GM10847 (cell line): ENCODE measurements around the gene SNTG2.

ENCODE experiments used
- POLR2A ChIP-seq: IDR thresholded peaks from 2 replicates; pipeline ENCODE4 v1.6.1; 2011; ENCODE audit not compliant: insufficient read length; ENCODE audit errors: extremely low read depth

The SNTG2 gene

DNA sequence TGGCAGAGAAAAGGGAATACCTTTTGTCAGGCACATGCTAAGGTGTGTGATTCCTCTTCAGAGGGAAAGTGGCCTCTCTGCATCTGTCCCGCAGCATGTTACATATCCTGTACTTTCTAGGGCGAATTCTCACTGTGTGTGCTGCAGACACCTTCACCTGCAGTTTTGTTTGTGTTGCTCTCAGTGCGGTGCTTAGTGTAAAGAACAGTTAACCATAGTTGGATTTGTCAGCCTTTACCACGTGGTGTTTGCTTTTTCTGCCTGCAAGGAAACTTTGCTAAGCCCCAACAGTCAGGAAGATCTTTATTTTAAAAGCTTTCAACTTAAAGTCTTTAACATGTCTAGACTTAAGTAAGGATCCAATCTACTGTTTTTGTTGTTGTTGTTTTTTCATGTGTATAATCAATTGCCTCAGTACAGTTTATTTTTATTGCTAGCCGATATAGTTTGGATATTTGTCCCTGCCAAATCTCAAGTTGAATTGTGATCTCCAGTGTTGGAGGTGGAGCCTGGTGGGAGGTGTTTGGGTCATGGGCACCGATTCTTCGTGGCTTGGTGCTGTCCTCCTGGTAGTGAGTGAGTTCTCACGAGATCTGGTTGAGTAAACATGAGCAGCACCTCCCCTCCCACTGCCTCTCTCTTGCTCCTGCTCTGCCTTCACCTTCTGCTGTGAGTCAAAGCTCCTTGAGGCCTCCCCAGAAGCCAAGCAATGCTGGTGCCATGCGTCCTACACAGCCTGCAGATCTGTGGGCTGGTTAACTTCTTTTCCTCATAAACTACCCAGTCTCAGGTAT is 90.6 kb downstream of the SNTG2 start:
- no peak for TF ChIP-seq POLR2A

DNA sequence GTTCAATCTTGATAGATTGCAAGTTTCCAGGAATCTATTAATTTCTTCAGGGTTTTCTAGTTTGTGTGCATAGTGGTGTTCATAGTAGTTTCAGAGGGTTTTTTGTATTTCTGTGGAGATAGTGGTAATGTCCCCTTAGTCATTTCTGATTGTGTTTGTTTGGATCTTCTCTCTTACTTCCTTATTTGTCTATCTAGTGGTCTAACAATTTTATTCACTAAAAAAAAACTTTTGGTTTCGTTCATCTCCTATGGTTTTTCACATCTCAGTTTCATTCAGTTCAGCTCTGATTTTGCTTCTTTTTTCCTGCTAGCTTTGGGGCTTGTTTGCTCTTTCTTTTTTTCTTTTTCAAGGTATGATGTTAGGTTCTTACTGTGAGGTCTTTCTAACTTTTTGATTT is 94.5 kb downstream of the SNTG2 start:
- TF ChIP-seq POLR2A: no peak

DNA sequence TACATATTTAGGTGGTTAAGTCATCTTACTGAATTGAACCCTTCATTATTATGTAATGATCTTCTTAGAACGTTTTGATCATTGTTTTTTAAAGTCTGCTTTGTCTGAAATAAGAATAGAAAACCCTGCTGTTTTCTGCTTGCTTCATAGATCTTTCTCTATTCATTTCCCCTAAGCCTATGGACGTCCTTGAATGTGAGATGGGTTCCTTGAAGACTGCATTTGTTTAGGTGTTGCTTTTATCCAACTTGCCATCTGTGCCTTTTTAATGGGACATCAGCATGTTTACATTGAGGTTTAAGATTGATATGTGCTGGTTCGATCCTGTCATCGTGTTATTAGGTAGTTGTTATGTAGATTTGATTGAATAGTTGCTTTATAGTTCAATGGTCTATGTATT is 95.4 kb downstream of the SNTG2 start:
- TF ChIP-seq POLR2A: no peak

DNA sequence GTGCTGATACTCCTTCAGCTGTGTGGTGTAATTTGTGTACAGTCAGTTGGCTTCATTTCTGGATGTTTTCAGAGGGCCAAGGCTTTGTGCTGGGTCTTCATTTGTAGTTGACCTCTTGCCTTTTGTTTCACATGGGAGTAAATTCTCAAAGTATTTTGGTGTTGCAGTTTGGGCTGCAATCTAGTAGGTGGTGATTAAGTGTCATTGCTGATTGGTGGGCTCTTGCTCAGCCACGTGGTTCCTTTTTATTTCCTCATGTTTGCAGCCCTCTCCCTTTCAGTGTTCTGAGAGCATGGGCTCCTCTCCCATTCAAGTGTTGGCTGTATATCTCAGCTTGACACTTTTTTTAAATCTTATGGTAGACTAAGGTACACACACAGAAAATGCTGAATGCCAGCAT is 96.8 kb downstream of the SNTG2 start:
- TF ChIP-seq POLR2A: no peak

DNA sequence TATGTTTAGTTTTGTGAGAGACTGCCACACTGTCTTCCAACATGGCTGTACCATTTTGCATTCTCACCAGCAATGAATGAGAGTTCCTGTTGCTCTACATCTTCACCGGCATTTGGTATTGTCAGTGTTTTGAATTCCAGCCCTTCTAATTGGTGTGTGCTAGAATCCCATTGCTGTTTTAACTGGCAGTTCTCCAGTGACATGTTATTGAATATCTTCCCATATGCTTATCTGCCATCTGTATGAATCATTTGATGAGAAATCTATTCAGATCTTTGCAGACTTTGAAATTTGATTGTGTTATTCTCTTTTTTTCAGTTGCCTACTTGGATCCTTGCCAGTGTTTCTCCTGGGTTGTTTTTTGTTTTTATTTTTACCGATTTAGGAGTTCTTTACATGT is 99.0 kb downstream of the SNTG2 start:
- TF ChIP-seq POLR2A: no peak

DNA sequence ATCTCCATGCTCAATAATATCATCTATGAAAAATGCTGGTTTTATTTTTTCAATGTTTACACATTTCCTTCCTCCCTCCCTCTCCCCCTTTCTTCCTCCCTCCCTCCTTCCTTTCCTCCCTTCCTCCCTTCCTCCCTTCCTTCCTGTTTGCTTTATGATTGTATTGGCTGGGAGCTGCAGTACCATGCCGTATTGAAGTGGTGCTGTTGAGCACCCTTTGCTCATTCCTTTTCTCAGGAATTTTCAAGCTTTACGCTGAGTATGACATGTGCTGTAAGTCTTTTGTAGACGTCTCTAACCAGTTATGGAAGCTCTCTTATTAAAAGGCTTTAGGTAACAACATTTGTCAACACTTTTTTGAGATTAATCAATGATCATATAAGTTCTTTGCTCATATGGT is 100.4 kb downstream of the SNTG2 start:
- TF ChIP-seq POLR2A: no peak

DNA sequence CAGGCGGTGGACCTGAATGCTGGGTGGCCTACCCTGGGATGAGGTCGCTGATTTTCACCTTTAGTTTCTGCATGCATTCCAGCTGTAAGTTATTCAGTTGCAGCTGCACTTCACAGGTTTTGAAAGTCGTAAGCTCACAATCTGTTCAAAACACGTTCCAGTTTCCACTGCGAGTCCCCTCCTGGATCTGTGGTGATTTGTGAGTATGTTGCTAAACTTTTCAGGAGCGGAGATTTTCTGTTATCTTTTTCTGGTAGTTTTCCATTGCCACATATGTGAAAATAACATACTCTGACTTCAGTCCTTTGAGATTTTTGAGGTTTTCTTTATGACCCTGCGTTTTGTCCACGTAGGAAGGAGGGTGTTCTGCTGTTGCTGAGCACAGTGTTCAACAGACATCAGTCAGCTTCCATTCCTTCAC is 102.1 kb downstream of the SNTG2 start:
- TF ChIP-seq POLR2A: no peak

DNA sequence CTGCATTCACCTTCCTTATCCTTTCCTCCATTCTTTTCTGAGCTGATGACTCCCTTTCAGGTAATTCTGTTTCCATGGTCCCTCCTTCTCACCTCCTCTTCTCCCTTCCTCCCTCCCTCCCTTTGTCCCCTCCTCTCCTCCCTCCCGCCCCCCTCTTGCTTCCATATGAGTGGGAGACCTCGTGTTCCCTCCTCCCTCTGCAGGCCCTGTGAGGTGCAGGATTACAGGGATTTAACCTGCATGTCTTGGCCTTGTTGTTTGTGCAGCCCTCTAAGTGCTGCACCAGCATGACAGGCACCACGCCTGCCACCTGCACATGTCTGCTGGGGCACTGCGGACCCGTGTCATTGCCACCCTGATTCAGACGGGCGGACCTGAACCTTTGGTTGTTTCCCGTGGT is 103.1 kb downstream of the SNTG2 start:
- TF ChIP-seq POLR2A: no peak

DNA sequence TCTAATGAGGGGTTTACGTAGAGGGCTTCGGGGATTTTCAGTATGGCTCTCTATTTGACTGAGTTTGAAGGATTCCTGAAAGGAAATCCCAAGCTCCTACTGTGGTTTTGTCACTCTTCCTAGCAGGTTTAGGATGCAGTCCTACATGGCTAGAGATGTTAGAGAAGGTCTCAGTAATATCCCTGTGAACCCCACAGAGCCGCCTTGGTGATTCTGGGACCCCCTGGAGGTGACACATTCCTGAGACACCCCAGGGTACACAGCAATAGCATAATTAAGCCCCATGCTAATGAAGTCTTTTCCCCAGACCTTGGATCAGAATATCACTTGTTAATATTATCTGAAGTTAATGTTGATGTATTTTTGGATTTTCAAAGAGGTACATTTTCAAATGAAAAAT is 103.8 kb downstream of the SNTG2 start:
- TF ChIP-seq POLR2A: no peak

DNA sequence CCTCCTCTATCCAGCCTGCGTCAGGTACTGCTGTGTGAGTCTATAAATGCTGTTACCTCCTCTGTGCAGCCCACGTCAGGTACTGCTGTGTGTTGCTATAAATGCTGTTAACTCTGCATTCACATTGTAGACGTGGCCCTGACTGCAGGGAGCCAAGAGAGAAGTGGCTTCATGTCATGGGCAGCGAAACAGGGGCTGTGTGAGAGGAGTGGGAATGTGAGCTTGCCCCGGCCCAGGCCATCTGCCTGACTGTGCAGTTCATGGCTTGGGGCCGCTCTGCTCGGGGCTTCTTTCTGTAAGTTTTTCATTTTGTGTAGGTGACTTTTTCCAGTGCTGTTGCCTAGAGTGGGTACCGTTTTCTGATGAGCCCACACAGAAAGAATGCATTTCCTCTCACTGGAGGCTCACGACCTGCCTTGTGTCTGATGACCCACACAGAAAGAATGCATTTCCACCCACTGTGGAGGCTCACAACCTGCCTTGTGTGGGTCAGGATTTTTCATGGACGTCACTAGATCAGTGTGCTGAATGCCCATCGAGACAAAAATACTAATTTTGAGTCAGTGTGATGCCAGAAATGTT is 104.5 kb downstream of the SNTG2 start:
- TF ChIP-seq POLR2A: no peak

DNA sequence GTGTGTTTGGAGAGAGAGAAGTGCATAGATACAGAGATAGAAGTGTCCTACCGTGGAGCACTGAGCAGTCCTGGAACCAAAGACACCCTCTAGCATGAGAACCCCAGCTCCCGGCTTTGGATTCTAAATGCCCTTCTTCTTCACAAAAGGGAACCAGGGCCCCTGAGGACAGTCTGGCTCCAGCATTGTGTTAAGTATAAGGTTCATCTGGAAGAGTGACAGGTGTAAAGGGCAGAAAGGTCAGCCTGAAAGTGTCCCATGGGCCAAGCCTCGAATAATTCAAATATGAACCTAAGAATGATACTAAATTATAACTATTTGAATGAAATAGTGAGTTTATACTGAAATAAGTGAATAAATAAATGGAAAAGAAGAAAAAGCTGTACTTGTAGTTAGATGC is 109.7 kb downstream of the SNTG2 start:
- no peak for TF ChIP-seq POLR2A

DNA sequence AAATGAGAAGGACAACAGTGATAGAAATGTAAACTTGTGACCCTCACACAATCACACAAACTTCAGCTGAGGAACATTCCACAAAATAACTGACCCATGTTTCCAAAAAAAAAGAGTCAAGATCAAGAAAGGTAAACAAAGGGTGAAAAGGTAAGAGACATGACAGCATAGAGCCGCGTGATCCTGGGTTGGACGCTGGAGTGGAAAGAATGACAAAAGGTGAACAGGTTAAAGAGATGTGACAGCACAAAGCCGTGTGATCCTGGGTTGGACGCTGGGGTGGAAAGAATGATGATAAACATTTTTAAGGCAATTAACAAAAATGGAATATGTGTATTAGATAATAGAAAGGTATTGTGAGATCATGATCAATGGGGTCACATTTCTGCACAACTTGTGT is 110.3 kb downstream of the SNTG2 start:
- TF ChIP-seq POLR2A: no peak

DNA sequence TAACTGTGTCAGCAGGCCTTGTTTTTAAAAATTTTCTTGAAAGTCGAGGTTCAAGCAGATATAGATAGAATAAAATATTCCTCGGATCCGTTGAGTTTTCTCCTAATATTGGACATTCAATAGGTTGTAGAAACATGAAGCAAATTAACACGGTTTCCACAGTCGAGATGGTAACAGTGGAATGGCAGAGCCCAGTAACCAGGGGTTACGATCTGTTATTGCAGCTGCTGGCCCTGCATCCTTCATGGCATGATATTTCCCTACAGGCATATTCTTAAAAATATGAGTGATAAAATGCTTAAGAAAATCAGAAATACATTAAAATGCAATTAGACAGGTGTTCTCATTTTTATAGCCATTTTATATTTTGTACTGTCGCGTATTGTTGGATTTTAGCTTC is 117.6 kb downstream of the SNTG2 start:
- no peak for TF ChIP-seq POLR2A

DNA sequence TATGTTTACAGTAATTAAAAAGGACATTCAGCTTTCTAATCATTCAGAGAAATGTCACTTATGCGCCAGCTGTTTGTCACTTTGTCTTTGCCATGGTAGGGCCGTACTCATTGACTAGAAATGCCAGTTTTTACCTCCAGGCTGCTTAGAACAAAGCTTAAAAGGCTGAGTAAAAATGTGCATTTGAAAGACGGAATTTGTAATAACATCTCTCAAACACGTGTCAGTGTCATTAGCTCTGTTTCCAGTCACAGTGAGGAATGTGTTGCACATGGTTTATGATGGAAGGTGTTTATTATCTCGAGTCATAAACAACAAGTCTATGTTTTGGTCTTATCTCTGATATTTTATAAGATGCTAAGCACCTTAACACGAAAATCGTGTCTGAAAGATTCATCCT is 118.2 kb downstream of the SNTG2 start:
- TF ChIP-seq POLR2A: no peak

DNA sequence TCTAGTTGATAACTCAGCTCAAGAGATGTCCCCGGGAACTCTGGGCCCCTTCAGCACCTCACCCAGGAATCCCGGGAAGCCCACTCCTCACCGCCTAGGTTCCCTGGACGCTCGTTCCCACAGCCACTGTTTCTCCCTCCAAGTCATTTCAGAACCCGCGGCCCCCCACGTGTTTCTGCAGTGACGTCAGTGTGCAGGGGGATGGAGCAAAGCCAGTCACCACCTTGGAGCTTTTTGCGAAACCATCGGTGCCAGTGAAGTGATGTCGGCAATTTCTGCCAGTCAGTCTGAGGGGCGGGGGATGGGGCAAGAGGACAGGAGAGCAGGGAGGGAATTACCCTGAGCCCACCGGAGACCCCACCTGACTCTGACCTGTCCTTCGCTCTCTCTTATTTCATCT is 119.2 kb downstream of the SNTG2 start:
- no peak for TF ChIP-seq POLR2A

DNA sequence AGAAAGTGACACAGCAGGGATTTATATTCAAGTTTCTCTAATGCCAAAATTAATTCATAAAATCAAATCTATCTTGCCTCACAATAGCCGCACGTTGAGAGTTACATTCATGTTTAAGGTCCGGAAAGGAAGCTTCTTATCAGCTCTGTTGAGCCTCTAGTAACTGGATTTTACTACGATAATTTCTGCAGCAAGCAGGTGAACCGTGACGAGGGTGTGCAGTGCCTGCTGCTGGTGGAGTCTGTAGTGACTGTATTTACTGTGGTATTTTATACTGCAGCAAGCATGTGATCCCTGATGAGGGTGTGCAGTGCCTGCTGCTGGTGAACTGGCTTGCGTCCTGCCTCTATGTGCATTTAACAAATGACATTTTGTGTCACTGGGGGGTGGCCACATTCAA is 120.0 kb downstream of the SNTG2 start:
- TF ChIP-seq POLR2A: no peak

DNA sequence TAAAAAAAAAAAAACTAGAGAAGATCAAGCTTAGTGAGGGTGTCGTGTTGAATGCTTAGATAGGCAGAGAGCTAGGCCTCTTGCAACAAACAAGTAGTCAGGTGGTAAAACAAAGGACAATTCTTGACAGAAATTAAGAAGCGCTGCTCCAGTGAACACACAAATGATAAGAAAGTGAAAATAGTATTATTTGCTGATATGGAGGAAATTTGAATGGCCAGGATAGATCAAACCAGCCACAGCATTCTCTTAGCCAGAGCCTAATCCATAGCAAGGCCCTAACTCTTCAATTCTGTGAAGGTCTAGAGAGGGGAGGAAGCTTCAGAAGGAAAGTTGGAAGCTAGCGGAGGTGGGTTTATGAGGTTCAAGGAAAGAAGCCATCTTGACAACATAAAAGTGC is 121.0 kb downstream of the SNTG2 start:
- no peak for TF ChIP-seq POLR2A

DNA sequence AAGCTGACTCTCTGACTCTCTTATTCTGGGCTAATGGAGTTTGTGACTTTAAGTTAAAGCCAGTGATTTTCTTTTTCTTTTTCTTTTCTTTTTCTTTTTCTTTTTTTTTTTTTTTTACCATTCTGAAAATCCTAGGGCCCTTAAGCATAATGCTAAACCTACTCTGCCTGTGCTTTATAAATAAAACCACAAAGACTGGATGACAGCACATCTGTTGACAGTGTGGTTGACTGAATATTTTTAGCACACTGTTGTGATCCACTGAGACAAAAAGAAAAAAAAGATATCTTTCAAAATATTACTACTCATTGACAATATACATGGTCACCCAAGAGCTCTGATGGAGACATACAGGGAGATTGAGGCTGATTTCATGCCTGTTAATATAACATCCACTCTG is 121.6 kb downstream of the SNTG2 start:
- TF ChIP-seq POLR2A: no peak

DNA sequence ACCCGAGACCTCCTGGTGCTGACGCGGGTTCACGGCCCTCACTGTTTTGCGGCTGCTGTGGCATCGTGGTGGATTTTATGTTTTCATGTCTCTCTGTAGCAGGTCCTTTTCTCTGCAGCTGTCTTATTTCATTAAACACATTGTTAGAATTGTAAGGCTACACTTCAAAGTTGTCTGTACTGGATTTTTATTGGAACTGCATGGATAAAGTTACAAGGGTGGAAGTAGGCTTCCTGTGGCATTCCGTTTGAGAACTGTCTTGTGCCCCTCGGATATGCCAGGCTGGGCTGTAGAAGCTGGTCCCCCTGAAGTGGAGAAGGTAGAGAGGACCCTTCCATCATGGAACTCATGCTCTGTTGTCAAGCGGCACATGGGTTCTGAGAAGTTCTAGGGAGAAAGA is 127.3 kb downstream of the SNTG2 start:
- TF ChIP-seq POLR2A: no peak
